GM10847 (cell line): ENCODE data around the gene NANOS1.

Experiments used
- POLR2A ChIP-seq: IDR thresholded peaks from 2 replicates; pipeline ENCODE4 v1.6.1; 2011; ENCODE audit not compliant: insufficient read length; ENCODE audit errors: extremely low read depth

Gene NANOS1

GRCh38 chr10:119001717-119002500, 27.6 kb upstream of the NANOS1 start:
- TF ChIP-seq POLR2A, result no peak

GRCh38 chr10:119003572-119004289, 25.8 kb upstream of the NANOS1 start:
- TF ChIP-seq POLR2A, result no peak

GRCh38 chr10:119005362-119006043, 24.0 kb upstream of the NANOS1 start:
- TF ChIP-seq POLR2A, result no peak

GRCh38 chr10:119006451-119007210, 22.9 kb upstream of the NANOS1 start:
- no peak for TF ChIP-seq POLR2A

DNA sequence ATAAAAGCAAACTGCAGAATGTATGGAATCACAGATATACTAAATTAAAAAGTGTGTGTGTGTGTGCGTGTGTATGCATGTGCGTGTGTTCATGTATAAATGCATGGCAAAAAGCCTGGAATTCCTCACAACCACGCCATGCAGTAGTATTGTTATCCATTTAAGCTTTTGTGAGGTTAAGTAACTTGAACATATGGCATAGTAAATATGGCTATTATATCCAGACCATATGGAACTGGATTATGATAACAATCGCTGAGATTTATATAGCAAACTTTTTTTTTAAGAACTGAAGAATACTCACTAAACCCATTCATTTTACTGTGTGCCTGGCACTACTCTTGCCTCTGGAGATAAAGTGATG, 22.3 kb upstream of the NANOS1 start:
- no peak for TF ChIP-seq POLR2A

DNA sequence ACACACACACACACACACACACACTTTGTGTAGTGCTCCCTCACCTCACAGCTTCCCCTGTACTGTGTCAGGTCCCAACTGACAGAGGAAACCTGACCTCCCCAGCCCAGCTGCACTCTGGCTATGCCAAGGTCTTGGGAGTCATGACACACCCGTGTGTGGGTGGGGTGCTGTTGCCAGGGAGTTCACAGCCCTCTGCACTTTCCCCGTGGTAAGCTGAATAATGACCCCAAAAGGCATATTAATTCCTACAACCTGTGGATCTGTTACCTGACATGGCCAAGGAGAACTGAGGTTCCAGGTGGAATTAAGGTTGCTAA, 8.9 kb upstream of the NANOS1 start:
- TF ChIP-seq POLR2A, result no peak

DNA sequence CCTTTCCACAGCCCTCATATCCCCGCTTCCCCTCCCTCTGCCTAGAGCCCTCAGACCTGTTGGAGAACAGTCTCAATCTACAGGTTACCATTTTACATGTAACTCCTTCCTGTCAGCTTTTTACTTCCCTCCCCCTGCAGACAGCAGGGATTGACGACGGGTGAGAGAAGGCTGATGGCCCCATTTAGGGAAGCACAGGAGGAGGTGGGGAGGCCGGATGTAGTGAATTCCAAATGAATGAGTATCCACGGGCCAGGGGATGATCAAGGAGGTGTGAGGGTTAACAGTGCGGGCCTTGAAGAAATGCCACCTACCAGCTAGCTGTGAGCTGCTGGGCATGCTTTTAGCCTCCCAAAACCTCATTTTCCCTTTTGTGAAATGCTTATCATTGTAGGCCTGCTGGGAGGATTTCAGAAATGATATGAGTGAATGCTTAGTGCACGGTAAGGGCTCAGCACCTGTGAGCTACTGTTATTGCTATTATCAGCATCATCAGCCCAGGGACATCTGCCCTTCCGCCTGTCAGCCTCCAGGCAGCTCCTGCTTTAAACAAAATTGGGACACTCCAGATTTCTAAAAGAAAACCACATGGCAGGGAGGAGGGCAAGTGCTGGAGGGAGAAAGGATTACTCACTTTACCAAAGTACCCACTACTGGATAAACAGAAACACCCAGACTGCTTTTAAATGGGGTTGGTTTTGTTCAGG, 6.5 kb upstream of the NANOS1 start:
- no peak for TF ChIP-seq POLR2A

- no peak for TF ChIP-seq POLR2A
Measured at GRCh38 chr10:119023553-119023868, 6.0 kb upstream of the NANOS1 start.

- no peak for TF ChIP-seq POLR2A
Measured at GRCh38 chr10:119024882-119025281, 4.6 kb upstream of the NANOS1 start.

DNA sequence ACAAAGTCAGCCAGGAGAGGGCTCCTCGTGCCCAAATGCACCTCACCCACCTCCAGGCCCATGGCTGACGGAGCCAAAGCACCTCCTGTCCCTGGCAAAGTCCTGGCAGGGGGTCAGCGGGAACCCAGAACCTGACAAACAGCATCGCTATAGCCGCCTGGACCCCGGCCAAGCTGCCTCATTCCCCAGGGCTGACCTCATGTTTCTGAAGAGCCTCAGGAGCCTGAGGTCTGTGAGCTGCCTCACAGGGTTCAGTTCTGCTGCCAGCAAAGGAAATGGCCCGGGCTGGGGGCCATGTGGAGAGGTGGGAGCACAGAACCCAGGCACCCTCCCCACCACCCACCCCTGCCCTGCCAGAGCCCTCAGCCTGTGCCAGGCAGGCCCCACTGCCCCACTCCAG, 4.2 kb upstream of the NANOS1 start:
- no peak for TF ChIP-seq POLR2A

GRCh38 chr10:119025776-119026175, 3.7 kb upstream of the NANOS1 start:
- TF ChIP-seq POLR2A, result no peak

DNA sequence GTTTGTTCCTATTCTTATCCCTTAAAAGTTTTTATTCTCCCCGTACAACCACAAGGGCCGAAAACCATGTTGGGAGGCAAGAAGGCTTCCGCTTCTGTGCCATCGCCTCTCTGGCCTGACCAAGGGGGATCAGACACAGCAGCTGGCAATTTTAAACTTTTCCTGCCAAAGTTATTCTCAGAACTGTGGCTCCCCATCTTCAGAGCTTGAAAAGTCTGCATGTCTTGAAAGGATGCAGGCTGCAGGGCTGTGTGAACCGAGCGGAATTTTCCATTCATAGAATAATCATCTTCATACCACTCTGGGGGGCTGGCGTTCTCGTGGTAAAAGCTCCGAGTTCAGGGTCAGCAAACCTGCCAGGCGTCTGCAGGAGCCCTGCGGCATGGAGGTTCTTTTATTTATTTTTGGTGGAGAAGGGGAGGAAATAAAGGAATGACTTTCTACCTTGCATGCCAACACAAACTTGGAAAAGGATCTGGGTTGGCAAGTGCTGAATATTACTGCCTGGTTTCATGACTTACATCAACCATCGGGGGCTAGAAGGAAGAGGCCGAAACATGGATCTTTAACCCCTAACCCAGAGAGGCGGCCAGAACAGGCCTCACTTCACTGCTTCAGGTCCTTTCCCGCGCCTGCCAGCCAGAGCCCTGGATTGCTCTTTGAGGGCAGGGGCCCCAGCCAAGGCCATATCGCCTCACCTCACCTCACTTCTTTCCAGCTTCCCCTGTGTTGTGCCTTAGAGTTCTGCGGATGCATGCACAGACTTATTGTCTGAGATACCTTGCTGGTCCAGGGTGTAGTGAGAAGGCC, 3.0 kb upstream of the NANOS1 start:
- TF ChIP-seq POLR2A, result no peak

- no peak for TF ChIP-seq POLR2A
Measured at GRCh38 chr10:119028900-119029612, 458 bp upstream of the NANOS1 start.
